HG03039 (cell line): ENCODE measurements around the gene SASH1.

Experiments used
- ATAC-seq: cut with Tn5 transposase; IDR thresholded peaks from one replicate; pipeline ENCODE4 v1.9.1; 2021; ENCODE audit warnings: mild to moderate bottlenecking, moderate library complexity; ENCODE audit not compliant: unreplicated experiment

Gene SASH1

DNA sequence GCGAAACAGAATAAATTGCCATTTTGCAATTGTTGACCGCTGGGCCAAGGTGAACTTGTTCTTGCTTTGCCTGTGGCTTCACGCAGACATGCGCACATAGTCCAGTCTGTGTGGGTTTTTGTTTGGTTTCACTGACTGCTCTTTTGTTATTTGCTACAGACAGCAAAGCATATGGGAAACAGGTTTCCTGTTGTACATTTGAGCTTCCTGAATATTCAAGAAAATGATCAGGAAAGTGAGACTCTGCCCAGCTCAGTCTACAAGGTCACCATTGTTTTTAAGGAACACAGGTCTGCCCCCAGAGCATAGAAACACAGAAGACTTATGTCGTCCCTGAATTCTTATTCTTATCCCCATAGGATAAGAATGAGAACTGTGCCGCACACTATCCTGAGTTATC is 55.6 kb downstream of the SASH1 start:
- no peak for ATAC-seq

- no peak for ATAC-seq
Observed at GRCh38 chr6:148398678-148399077, 56.0 kb downstream of the SASH1 start.

DNA sequence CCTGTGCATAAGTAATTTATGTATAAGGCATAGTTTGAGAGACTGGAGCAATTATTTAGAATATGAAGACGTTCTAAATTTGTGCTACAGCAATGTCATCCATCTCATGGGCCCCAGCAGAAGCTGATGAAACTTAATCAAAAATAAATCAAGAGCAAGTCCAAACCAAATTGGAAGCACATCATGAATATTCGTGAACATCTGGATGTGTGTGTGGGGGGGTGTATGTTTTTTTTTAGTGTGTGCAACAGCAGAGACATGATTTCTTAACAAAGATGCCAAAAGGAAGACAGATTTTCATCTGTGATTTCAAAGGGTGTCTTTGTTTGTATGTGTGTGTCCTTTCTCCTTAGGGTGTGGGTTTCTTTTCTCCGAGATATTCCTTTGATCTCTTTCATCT is 58.9 kb downstream of the SASH1 start:
- no peak for ATAC-seq

DNA sequence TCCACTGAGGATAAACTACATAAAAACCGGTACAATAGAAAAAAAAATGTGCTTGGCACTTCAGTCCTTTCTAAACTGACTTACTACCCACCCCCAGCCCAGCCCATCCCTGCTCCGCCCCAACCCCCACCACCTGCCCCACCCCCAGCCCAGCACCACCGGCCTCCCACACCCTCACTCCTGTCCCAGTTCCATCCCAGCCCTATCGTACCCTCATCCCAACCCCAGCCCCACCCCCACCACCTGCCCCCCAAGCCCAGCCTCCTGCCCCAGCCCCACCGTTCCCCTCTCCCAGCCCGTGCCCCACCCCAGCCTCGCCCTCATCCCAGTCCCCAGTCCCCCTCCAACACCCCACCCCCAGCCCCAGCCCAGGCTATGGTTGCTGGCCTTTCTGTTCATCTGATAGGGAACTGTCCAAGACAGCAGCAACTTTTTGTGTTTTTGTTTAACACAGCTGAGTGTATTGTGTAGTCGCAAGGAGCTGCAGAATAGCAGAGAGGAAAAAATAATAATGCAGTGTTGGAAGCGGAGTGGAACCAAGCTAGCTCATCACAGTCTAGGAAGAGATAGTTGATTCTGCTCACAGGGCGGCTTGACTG is 61.9 kb downstream of the SASH1 start:
- no peak for ATAC-seq

DNA sequence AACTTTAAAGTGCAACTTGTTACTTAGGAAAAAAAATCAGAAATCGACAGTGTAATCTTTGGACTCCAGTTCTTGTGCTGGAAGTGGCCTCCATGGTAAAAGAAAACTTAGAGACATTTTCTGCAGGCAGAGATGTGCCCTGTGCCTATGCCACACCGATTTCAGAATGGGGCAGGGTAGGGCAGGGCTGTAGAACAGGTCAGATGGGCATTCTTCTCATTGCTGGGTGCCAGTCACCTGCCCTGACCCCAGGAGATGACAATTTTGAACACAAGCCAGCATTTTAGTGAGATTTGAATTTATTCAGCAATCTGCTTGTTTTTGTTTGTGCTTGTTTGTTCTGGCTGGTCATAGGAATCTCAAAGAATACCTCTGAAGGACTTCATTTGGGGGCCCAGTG is 63.3 kb downstream of the SASH1 start:
- no peak for ATAC-seq

DNA sequence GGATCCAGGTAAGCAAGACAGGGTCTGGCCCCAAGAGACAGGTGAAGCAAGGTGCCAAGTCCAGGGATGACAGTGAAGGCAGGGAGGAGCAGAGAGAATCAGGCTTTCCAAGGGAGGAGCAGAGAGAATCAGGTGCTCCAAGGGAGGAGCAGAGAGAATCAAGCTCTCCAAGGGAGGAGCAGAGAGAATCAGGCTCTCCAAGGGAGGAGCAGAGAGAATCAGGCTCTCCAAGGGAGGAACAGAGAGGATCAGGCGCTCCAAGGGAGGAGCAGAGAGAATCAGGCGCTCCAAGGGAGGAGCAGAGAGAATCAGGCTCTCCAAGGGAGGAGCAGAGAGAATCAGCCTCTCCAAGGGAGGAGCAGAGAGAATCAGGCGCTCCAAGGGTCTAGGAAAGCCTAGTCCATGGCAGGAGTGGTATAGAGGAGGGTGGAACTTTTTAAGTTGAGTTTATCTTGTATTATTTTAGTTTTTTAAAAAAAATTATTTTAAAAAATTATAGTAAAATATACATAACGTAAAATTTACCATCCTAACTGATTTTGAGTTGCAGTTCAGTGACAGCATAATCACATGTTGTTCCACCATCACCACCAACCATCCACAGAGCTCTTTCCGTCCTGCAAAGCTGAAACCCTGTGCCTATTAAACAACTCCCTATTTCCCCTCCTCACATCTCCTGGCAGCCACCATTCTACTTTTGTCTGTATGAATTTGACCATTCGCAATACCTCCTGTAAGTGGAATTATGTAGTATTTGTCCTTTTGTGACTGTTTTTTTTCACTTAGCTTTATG is 64.1 kb downstream of the SASH1 start:
- no peak for ATAC-seq

GRCh38 chr6:148407372-148407771 is 64.7 kb downstream of the SASH1 start:
- ATAC-seq: no peak

DNA sequence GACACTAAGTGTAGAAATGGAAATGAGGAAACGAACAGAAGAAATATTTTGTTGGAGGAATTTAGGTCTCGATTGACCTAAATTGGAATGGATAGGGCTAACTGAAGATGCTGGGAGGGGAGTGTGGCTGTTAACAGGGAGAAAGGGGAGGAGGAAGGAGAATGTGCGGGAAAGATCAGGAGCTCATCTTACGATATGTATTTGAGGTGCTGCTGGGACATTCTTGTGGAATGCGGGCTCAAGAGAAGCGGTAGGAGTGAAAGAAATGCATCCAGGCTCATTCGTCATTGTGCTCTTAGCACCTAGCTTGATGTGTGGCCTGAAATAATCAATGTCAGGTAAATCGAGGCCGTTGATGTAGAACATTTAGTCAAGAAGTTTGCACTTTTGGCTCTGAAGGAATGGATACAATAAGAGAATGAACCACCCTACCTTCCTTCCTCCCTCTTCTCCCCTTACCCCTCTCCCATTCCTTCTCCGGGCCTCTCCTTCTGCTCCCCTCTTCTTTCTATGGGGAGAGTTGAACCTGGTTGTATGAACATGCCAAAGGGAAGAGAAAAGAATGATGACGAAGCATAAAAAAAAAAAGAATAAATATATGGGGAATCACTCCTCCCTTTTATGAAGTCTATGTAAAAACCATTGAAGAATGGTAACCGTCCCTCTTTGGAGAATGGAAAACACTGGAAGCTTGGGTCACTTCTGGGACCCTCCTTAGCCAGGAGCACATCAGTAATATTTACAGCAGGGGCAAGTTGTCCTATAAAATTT is 70.9 kb downstream of the SASH1 start:
- no peak for ATAC-seq

DNA sequence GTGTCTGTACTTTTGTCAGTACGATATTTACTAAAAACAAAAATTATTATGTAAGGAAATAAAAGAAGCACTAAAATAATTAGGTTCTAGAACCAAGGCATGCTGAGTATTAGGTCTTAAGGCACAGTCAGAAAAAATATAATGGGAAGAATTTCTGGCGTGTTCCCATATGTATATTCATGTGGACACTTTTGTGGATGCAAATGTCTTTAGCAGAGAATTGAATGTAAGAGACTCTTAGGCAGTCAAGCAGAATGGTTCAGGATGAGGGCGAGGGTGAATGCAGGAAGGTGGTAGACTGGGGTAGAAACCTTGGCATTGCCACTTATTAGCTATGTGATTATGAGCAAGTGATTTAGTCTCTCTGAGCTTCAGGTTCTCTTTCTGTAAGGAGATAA is 71.5 kb downstream of the SASH1 start:
- ATAC-seq: no peak

- no peak for ATAC-seq
Observed at GRCh38 chr6:148414836-148415235, 72.2 kb downstream of the SASH1 start.

DNA sequence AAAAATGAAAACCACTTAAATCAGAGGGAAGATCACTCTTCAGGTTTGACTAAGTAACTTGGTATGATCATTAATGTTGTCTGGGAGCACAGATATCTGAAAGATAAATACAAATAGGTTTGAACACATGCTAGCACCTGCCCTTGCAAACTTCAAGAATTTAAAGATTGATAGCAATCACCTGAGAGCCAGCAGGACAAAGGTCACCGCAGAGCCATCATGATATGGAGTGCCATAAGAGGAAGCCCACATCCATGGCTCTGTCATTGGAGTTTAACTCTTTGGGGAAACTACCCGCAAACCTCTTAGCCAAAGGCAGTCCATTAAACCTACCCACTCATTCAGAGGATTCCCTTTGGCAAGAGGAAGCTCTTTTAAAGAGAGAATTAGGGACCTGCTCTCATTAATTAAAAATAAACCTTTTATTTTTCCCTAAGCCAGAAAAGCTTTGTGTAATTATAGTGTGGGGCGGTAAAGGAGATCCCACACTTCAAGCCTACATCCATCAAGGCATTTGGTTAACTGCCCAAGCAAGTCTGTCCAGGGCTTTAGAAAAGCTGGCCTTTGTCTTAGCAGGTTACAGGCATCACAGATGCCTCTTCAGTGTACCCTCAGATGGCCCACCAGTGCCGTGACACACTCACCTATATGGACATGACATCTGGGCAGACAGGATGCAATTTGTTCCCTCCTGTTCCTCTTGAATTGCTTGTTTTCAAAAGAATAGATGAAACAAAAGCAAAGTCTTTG is 73.0 kb downstream of the SASH1 start:
- no peak for ATAC-seq

GRCh38 chr6:148416330-148416965 is 73.8 kb downstream of the SASH1 start:
- no peak for ATAC-seq

DNA sequence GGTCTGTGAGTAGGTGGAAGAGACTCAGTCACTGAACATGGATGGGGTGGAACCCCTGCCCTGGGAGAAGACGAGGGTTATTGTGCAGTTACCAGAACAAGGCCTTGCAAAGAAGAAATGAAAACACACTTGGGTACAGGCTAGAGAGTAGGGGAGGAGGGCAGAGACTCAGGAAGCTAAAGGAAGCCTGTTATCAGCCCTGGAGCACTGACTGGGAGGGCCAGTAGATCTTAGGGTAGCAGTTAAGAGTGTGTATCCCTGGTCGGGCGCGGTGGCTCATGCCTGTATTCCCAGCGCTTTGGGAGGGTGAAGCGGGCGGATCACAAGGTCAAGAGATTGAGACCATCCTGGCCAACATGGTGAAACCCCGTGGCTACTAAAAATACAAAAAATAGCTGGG is 74.4 kb downstream of the SASH1 start:
- no peak for ATAC-seq

GRCh38 chr6:148419430-148419829 is 76.8 kb downstream of the SASH1 start:
- ATAC-seq: no peak

GRCh38 chr6:148422085-148422484 is 79.4 kb downstream of the SASH1 start:
- ATAC-seq: no peak

GRCh38 chr6:148423133-148423532 is 80.5 kb downstream of the SASH1 start:
- no peak for ATAC-seq

- ATAC-seq: no peak
Observed at GRCh38 chr6:148423601-148424270, 81.1 kb downstream of the SASH1 start.

DNA sequence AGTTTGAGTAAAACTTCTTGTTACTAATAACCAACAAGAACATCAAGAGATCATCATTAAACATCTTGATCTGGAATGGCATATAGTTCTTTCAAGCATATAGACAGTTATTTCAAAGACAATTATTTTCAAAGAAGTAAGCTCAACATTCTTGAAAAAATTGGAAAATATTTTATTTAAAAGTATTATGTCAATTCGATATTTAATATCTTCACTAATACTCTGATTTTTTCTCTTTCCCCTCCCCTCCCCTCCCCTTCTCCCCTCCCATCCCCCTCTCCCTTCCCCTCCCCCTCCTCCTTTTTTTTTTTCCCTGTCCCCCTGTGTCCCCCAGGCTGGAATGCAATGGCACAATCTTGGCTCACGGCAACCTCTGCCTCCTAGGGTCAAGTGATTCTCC is 82.8 kb downstream of the SASH1 start:
- no peak for ATAC-seq

DNA sequence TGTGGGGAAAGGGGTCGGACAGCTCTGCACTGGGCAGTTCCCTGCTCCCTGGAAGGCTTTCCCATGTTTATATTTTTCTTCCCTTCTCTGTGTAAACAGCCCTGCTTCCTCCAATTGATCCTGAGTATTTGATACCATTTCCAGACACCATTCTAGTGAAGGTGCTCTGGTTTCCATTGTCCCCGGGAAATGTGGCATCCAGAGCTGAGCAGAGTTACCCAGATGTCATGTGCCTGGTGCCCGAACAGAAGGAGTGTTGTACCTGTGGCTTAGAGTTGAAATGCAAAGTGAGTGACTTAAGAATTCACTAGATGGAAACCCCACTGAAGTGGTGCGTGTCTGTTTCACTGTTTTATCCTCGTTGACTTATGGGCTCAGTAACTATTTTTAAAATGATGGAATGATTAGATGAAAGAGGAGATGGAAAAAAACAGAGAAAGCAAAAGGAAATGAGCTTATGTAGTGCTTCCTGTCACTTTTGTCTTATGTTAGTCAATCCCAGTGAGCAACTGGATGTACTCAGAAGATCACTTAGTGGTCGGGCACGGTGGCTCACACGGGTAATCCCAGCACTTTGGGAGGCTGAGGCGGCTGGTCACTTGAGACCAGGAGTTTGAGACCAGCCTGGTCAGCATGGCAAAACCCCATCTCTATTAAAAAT is 83.8 kb downstream of the SASH1 start:
- no peak for ATAC-seq

GRCh38 chr6:148427333-148427732 is 84.7 kb downstream of the SASH1 start:
- no peak for ATAC-seq
